OCI-LY1 (cell line): ENCODE data around the gene SOAT1.

Source experiments
- H2AFZ ChIP-seq: fragments of 200-600 bp; sonication (generic), shearing (Covaris generic); 2 replicates; pipeline ENCODE4 v1.6.0; 2014; ENCODE audit warnings: antibody characterized with exemption, mild to moderate bottlenecking, low read length
- H3F3A ChIP-seq: fragments of 200-600 bp; sonication (generic), shearing (Covaris generic); 2 replicates; pipeline ENCODE4 v1.6.0; 2014; ENCODE audit warnings: mild to moderate bottlenecking, antibody characterized with exemption, low read length, moderate library complexity; ENCODE audit not compliant: insufficient read depth
- H3K27ac ChIP-seq: fragments of 200-600 bp; sonication (generic); 2 replicates; pipeline ENCODE4 v1.5.1; 2014; ENCODE audit warnings: low read length, mixed run types, mild to moderate bottlenecking, low read depth; ENCODE audit not compliant: poor library complexity, severe bottlenecking
- H3K27me3 ChIP-seq: fragments of 200-600 bp; sonication (generic); 2 replicates; pipeline ENCODE4 v1.6.0; 2014; ENCODE audit warnings: antibody characterized with exemption, mild to moderate bottlenecking, low read length, moderate library complexity; ENCODE audit not compliant: insufficient read depth
- H3K36me3 ChIP-seq: fragments of 200-600 bp; sonication (generic); 2 replicates; pipeline ENCODE4 v1.6.1; 2014; ENCODE audit warnings: mild to moderate bottlenecking, antibody characterized with exemption, low read length, moderate library complexity, mixed read lengths; ENCODE audit not compliant: insufficient read depth
- H3K4me1 ChIP-seq: fragments of 200-600 bp; sonication (generic); 2 replicates; pipeline ENCODE4 v1.5.1; 2014; ENCODE audit warnings: mild to moderate bottlenecking, low read length, moderate library complexity; ENCODE audit not compliant: insufficient read depth, severe bottlenecking
- H3K4me2 ChIP-seq: fragments of 200-600 bp; sonication (generic), shearing (Covaris generic); 2 replicates; pipeline ENCODE4 v1.6.1; 2014; ENCODE audit warnings: low read length
- H3K4me3 ChIP-seq: fragments of 200-600 bp; sonication (generic); 2 replicates; pipeline ENCODE4 v1.5.1; 2014; ENCODE audit warnings: low read length, low read depth, mild to moderate bottlenecking, mixed read lengths; ENCODE audit not compliant: poor library complexity, severe bottlenecking
- H3K79me2 ChIP-seq: fragments of 200-600 bp; shearing (Covaris generic); 2 replicates; pipeline ENCODE4 v1.6.1; 2016; ENCODE audit warnings: mixed run types, low read length, mixed read lengths; ENCODE audit not compliant: insufficient read depth
- H3K9ac ChIP-seq: fragments of 200-600 bp; sonication (generic), shearing (Covaris generic); 2 replicates; pipeline ENCODE4 v1.6.1; 2014; ENCODE audit warnings: mild to moderate bottlenecking, low read length, mixed read lengths
- H3K9me2 ChIP-seq: fragments of 200-600 bp; sonication (generic), shearing (Covaris generic); 2 replicates; pipeline ENCODE4 v1.6.1; 2014; ENCODE audit warnings: low read depth, mild to moderate bottlenecking, low read length, mixed read lengths
- H3K9me3 ChIP-seq: fragments of 200-600 bp; shearing (Covaris generic); 2 replicates; pipeline ENCODE4 v1.6.1; 2014; ENCODE audit warnings: low read length, mixed read lengths
- H4K20me1 ChIP-seq: fragments of 200-600 bp; sonication (generic), shearing (Covaris generic); 2 replicates; pipeline ENCODE4 v1.6.0; 2016; ENCODE audit warnings: mild to moderate bottlenecking, low read length; ENCODE audit not compliant: insufficient read depth
- CTCF ChIP-seq: fragments of 200-600 bp; sonication (generic), shearing (Covaris generic); IDR thresholded peaks from 2 replicates; pipeline ENCODE4 v1.5.1; 2017; ENCODE audit warnings: mild to moderate bottlenecking, antibody characterized with exemption, low read length, moderate library complexity, mixed read lengths
- EZH2 ChIP-seq: fragments of 200-600 bp; sonication (generic), shearing (Covaris generic); IDR thresholded peaks from 2 replicates; pipeline ENCODE4 v1.8.0; 2017; ENCODE audit warnings: borderline replicate concordance, mixed run types, mild to moderate bottlenecking, antibody characterized with exemption, low read length, moderate library complexity, mixed read lengths

Gene SOAT1

GRCh38 chr1:179287946-179288345 is 5.7 kb upstream of the SOAT1 start:
- TF ChIP-seq EZH2, result no peak
- no peak for TF ChIP-seq CTCF

GRCh38 chr1:179288977-179289376 is 4.6 kb upstream of the SOAT1 start:
- no peaks in the 10 kb centered on the region for H4K20me1 ChIP-seq
- no peaks in the 10 kb centered on the region for H3K9me3 ChIP-seq
- H3K27me3 ChIP-seq, result no peaks in the 10 kb centered on the region
- H3K79me2 ChIP-seq, result no peaks in the 10 kb centered on the region
- no peaks in the 10 kb centered on the region for H3F3A ChIP-seq
- H3K27ac ChIP-seq, result no peak overlapping the region
- no peak overlapping the region for H2AFZ ChIP-seq
- no peaks in the 10 kb centered on the region for H3K36me3 ChIP-seq
- no peak overlapping the region for H3K4me2 ChIP-seq
- H3K4me1 ChIP-seq, result peaks cover 10% of the 10 kb centered on the region
- no peaks in the 10 kb centered on the region for H3K9me2 ChIP-seq
- TF ChIP-seq EZH2, result no peak
- TF ChIP-seq CTCF, result no peak
- H3K9ac ChIP-seq, result no peak overlapping the region
- H3K4me3 ChIP-seq, result no peak overlapping the region

More at GRCh38 chr1:179287946-179288345, 5.7 kb upstream of the SOAT1 start:
- no peak overlapping the region for H2AFZ ChIP-seq
- H4K20me1 ChIP-seq, result no peaks in the 10 kb centered on the region
- no peaks in the 10 kb centered on the region for H3K27me3 ChIP-seq
- no peak overlapping the region for H3K4me2 ChIP-seq
- H3K4me1 ChIP-seq, result peaks cover 5% of the 10 kb centered on the region
- H3K36me3 ChIP-seq, result no peaks in the 10 kb centered on the region
- no peak overlapping the region for H3K4me3 ChIP-seq
- H3K9ac ChIP-seq, result no peak overlapping the region
- no peaks in the 10 kb centered on the region for H3F3A ChIP-seq
- no peaks in the 10 kb centered on the region for H3K79me2 ChIP-seq
- no peaks in the 10 kb centered on the region for H3K9me3 ChIP-seq
- no peak overlapping the region for H3K27ac ChIP-seq
- H3K9me2 ChIP-seq, result no peaks in the 10 kb centered on the region

GRCh38 chr1:179295164-179295755 is 1.7 kb downstream of the SOAT1 start:
- H3K9me3 ChIP-seq, result no peaks in the 10 kb centered on the region
- H3K4me1 ChIP-seq, result peaks cover 49% of the 10 kb centered on the region
- peak overlapping the region; percentile 69 for H3K9ac ChIP-seq
- H2AFZ ChIP-seq, result no peak overlapping the region
- no peaks in the 10 kb centered on the region for H3K36me3 ChIP-seq
- peak overlapping the region; percentile 85 for H3K4me2 ChIP-seq
- H3K27ac ChIP-seq, result peak overlapping the region; percentile 14
- peaks cover 20% of the 10 kb centered on the region for H3K79me2 ChIP-seq
- H3K4me3 ChIP-seq, result peak overlapping the region; percentile 71
- no peaks in the 10 kb centered on the region for H4K20me1 ChIP-seq
- no peaks in the 10 kb centered on the region; the same call in 1 of the 2 replicates for H3F3A ChIP-seq
- TF ChIP-seq CTCF (no peak), EZH2 (no peak)
- no peaks in the 10 kb centered on the region for H3K9me2 ChIP-seq
- H3K27me3 ChIP-seq, result no peaks in the 10 kb centered on the region
